Spleen (tissue), 7 donors: ENCODE measurements around the gene BMP2K.

ENCODE experiments used
- CTCF ChIP-seq, 11 experiments: fragments of 200-600 bp in 7 of 11; fragments of 450-650 bp in 4 of 11; sonication (generic) in 4 of 11; IDR thresholded peaks in 8 of 11; conservative IDR thresholded peaks in 3 of 11; 1 replicate in 7 of 11; 2 replicates in 4 of 11; pipeline versions ENCODE4 v1.4.0 to v1.8.0; 2016 to 2021; ENCODE audit warnings: antibody characterized with exemption in 11 of 11, inconsistent platforms in 4 of 11, mild to moderate bottlenecking in 1 of 11
- POLR2A ChIP-seq, 3 donors: fragments of 450-650 bp; IDR thresholded peaks; one replicate each; pipeline ENCODE4 v1.5.1; 2017; ENCODE audit warnings: antibody characterized with exemption in 3 of 3, mild to moderate bottlenecking in 1 of 3
- donor health status: DM: no; HTN: no; CAD: no; lungs with moderate emphysema.
- donor health status: DM: no; HTN: no; CAD: no.
- donor health status: DM: no; HTN: no; CAD: no.

- TF ChIP-seq POLR2A (IDR thresholded peaks at IDR 0.05) (no peak), CTCF (IDR thresholded peaks at IDR 0.05 in 8 of 11, conservative IDR thresholded peaks at IDR 0.05 in 3 of 11) (no peak)
Observed at GRCh38 chr4:78748381-78748780, 27.8 kb upstream of the BMP2K start.
